Activated CD8-positive, alpha-beta memory T cell treated with anti-CD3 and anti-CD28 coated beads, Interleukin-2, amount 50 U/mL, for 24 hours (primary cell): ENCODE results near the gene TUB.

ENCODE experiments used
- DNase-seq: peaks from one replicate; pipeline ENCODE4 v3.0.0-alpha.2; 2020; ENCODE audit errors: extremely low read depth

TUB gene

DNA sequence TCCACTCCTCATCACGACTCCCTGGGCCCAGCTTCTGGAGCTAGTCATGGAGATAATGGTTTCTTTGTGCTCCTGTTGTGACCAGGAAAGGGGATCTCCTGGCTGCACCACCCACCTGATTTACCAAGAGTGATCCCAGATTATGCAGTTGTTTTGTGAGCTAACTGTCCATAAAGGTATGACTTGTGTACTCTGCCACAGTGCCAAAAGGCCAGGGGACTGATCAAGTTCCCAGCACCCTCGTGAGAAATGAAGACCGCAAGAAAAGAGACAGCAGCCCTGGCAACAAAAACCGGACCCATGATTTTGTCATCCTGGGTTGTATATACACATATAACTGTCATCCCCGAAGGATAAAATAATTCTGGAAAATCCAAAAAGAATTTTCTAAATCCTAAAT, 26.6 kb downstream of the TUB start:
- no peak for DNase-seq

DNA sequence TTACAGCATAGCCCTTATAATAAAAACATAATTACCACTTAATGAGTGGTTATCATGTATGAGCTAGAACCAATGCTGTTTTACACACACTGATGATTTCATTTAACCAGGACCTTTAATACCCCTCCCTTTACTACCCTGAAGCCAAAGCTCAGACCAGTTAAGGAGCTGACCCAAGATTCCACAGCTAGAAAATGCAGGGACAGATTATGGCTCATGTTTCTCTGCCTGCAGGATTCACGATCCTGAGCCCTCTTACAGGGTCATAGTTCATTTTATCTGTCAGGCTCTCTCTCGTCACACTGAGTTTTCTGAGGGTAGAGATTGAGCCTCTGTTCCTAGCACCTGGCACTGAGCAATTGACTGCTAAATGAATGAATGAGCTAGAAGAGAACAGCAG, 27.4 kb downstream of the TUB start:
- DNase-seq = no peak

DNA sequence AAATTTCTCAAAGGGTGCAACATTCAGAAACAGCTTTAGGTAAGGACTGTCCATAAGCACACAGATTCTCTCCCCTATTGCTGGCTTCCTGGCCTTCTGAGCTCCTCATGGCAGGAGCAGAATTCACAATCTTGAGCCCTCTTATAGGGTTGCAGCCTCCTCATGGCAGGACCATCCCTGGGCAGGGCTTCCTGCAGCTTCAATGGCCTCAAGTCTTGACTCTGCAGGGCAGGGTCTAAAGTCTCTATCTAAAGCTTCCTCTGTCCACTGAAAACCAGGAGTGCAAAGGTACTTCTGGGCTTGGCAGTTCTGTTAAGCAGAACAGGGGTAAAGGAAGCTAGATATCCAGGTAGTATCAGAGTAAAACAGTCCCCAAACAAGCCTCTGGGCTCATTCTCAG, 28.7 kb downstream of the TUB start:
- DNase-seq = no peak

DNA sequence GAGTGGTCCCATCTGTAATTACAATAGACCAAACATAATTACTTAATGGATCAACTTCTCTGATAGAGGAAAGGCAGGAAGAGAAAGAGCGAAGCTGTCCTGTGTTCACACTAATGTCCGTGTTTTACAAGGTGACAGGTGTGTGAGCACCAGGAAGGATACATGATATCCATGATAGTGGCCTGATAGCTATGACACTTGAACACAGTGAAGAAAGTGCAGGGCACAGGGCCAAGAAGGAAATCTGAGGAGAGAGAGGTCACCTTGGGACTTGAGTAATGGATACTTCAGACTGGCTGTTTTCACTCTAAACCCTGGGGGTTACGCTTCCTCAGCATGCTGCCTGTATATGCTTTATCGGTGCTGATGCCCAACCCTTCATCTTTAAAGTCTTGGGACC, 29.4 kb downstream of the TUB start:
- no peak for DNase-seq

DNA sequence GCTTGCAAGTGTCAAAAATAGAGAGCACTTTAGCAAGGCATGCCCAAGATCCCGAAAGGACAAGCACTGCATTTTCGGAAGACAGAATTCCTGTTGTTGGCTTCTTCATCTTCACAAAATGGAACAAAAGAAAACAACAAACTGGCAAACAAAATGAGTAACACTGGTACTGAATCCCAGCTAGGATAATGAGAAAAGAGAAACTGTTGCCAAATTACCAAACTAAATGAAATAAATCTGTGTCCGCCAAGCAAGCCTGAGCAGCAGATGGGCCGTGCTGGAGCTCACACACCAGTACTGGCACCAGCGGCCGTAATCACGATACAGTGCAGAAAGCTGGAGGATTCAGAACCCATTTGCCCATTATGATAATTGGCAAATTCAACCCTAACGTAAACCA, 30.6 kb downstream of the TUB start:
- no peak for DNase-seq

DNA sequence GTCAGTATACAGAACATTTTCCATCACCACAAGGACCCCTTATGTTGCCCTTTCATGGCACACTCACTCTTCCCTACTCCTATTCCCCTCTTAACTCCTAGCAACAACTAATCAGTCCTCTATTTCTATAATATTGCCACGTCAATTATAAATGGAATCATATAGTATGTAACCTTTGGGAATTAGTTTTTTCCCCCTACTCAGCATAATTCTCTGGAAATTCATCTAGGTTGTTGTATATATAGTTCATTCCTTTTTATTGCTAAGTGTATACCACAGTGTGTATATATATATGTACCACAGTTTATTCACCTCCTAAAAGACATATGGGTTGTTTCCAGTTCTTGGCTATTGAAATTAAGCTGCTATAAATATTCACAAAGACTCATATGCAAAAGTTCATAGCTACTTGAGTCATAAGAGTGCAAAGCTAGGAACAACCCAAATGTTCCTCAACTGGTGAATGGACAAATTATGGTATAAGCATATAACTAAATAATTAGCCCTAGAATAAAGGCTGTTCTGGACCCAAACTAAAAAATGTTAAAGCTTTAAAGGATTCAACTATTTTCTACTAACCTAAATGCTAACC, 41.3 kb downstream of the TUB start:
- DNase-seq = no peak

DNA sequence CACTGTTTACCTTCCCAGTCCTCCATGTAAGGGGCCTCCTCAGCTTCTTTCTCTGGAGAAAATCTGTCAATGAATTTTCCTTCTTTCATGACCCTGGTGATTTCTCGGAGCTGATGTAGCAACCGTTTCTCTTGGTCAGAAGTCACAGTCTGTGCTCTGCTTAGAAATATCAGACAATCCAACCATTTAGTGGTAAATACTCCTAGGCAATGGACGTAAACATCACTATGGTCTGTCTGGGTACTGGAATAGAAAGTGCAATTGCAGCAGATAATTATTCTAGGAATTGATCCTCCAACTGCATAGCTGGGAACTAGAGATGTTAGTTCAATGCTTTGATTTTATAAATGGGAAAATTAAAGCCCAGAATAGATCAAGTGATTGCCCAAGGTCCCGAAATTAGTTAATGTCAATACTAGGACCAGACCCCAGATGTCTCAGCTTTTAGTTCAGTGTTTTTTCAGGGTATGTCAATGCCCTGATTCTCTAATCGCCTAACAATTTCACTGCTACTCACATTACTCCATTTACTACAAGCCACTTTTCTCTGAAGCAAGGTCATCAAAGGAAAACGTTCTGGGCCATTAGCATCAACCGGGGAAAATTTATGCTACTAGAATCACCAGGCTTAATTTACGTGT, 45.8 kb downstream of the TUB start:
- no peak for DNase-seq

DNA sequence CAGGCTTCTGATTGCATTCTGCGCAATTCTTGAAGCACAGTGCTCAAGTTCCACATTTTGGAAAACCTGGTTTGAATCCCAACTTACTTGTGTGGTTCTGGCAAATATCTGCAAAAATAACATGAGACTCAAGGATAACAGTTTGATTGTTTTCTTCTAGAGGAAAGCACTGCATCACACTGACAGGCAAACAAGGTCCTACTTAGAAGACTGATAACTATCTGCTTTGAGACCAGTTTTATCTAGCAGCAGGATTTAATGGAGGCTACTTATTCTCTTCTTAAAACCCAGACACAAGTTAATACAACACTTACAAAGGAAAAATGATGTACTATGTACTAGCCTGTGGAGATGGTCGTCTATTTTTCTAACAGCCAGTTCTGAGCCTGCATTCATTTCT, 46.4 kb downstream of the TUB start:
- no peak for DNase-seq

DNA sequence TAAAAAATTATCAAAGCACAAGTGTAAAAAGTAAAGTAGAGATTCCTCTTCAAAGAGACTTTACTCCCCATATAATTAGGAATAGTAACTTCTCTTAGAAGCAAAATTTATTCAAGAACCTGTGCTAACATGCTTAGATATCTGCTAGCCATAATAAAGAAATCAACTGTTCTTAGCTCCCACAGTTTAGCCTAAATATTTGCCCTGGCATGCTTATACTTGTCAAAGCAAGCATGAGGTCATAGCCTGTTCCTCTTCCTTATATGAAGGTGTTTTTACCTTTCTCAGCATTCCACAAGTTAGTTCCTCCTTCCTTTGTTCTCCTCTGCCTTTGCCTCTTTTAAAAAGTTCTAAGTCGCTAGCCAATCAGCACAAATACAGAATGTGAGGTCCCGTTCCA, 57.5 kb downstream of the TUB start:
- DNase-seq = no peak

DNA sequence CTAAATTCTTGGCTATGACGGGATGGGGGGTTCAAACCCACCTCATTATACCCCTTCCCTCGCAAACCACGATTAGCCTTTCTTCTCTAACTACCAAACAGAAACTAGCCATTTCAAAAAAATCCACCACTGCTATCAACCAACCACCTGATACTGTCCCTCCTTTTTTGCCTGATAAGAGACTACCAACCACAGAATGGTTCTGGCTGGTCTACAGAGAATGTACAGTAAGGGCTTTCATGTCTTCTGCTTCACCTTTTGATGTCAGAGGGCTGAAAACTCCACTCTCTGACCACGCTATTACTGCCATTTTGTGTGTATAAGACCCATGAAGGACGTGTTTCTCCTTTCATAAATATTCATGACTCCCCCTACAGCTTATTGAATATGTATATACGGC, 68.7 kb downstream of the TUB start:
- no peak for DNase-seq
